HG03460 (cell line): ENCODE data around the gene ANO4.

Experiments
- ATAC-seq: cut with Tn5 transposase; IDR thresholded peaks from one replicate; pipeline ENCODE4 v1.9.1; 2021; ENCODE audit not compliant: unreplicated experiment

Gene ANO4

DNA sequence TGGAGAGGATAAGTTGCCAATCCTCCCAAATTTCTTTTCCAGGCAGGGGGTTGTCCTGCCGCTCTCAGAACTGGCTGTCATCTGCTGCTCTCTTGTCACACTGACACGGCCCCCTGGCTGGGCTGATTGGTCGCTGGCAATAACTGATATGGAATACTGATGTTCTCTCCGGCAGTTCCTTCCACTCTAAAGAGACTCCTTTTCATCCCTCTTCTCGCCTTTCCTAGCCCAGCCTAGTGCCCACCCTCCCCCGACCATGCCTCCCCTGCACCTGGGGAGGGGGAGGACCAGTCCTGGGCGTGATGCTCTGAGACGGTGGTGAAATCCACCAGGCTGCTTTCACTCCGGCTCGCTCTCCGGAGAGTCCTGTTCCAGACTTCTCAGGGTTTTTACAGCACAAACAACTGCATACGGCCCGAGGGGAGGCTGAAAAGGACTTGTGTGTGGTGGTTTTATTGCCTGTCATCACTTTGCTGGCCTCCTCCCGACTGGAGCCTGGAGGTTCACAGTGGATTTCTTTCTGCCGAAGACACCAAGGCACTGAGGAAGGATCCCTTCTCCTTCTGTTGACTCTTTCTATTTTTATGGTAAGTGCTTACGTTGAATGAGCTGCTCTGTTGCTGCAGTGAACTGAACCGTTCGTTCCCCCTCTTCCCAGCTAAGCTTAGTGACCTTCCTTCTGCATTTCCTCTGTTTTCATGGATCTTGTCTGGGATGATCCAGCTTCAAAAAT, at the start of gene ANO4:
ANO4 (plus strand) TSS at position 336 of the 733 bp plus-strand sequence. CDS start 107,010 bp downstream, outside the sequence.
- no peak for ATAC-seq

GRCh38 chr12:100745378-100746071, 49.1 kb upstream of the ANO4 start:
- no peak for ATAC-seq

DNA sequence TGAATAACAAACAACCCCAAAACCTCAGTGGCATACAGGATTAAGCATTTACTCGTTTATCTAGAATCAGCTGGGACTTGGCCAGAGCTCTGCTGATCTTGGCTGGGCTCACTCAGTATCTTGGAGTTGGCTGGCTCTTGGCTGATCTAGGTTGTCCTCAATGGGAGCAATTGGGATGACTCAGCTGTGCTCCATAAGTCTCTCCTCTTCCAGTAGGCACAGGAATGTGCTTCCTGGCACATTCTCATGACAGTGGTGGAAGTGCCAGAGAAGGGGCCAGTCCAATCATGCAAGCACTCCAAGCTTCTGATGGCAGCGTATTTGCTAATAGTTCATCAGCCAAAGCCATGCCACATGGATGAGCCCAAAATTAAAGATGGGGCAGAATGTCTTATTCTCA, 41.7 kb upstream of the ANO4 start:
- no peak for ATAC-seq

- ATAC-seq: no peak
Measured at GRCh38 chr12:100753837-100754236, 40.7 kb upstream of the ANO4 start.

DNA sequence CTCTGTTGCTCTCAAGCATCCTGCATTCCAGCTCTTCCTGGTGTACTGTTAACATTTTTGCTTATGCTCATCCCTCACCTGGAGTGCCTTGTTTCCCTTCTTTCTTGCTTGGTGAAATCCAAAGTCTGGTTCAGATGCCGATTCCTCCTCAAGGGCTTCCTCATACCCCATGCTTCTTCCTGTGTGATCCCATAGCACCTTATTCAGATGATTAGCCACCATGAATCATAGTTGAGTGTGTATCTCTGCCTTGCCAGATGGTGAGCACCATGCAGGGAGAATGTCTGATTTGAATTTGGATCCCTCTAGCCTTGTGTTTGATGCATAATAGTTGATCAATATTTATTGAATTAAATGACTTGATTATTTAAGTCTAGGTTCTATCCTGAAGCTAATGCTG, 39.4 kb upstream of the ANO4 start:
- ATAC-seq: no peak

DNA sequence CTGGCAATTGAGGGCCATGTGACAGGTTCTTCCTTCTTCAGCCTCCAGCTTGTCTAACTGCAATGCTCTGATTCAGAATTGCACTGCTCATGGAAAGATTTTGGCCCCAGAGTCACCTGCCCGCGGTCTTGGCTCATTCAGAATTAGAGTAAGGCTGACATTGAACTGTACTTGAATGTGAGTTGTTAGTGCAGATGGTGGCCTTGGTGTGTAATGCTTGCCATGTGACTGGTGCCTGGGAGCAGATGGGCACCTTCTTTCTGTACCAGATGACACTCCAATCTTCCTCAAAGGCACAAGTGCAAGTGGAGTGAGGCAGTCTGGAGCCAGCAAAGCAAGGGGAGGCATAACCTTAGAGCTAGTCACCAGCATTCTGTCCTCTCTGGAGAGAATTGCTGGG, 36.5 kb upstream of the ANO4 start:
- no peak for ATAC-seq

DNA sequence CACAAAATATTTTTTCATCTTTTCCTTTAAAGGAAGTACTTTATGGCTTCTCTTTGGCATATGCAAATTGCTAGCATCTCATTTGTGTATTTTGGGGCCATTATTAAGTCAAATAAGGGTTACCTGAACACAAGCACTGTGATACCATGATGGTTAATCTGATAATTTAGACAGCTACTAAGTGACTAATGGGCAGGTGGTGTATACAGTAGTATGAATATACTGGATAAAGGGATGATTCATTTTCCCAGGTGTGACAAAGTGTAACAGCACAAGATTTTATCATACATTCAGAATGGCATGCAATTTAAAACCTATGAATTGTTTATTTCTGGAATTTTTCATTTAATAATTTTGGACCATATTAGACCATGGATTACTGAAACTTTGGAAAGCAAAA, 27.2 kb upstream of the ANO4 start:
- no peak for ATAC-seq

DNA sequence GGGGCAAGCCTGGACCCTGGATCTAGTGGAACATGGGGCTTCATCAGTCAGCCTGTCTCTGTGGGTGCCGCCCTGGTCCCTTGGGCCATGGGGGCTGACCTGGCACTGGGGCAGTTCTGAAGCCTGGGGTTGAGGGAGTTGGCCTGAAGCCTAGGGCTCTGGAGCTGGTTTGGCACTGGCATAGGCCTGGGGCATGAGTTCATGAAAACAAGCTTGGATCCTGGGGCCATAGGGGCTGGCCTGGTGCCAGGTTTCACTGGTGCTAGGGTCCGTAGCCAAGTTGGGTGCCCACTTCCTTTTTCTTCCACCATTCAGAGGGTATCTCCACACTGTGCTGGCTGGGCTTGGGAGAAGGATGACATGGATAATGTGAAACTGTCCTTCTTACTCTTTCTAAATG, 26.6 kb upstream of the ANO4 start:
- no peak for ATAC-seq

- ATAC-seq: no peak
Measured at GRCh38 chr12:100778967-100779590, 15.5 kb upstream of the ANO4 start.

- no peak for ATAC-seq
Measured at GRCh38 chr12:100789146-100789545, 5.4 kb upstream of the ANO4 start.

DNA sequence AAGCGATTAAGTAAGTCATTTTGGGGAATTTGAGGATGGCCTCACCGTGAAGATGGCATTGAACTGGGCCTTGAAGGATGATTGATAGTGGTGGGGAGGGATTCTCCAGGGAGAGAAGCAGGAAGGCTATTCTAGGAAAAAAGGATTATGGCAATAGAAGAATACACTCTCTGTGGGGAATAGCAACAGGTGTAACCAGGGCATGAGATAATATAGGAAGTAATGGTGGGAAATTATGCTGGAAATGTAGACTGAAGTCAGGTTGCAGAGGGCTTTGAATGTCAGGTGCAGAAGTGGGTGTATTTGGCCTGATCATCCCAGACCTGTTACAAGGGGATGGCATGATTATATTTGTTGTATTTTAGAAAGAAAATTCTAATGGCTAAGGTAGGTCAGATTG, 4.6 kb upstream of the ANO4 start:
- no peak for ATAC-seq

DNA sequence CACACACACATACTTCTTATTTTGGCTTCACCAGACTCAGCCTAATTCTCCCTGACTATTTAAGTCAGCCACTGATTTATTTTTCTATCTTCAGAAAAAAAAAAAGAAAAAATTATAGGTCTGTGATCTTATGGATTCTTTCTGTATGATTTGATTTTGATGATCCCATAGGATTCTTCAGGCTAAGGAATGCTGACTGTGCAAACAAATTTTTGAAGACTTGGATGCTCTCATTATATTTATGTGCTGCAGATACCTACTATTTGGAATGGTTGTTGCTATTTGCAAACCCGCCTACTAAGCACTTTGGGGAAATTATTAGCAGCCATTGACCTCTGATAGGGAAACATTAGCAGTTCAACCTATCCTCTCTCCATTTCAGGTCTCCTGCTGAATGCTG, 4.0 kb upstream of the ANO4 start:
- ATAC-seq: no peak

- no peak for ATAC-seq
Measured at GRCh38 chr12:100793182-100793581, 1.4 kb upstream of the ANO4 start.

GRCh38 chr12:100795174-100795799, 711 bp downstream of the ANO4 start:
- ATAC-seq: no peak

- no peak for ATAC-seq
Measured at GRCh38 chr12:100795800-100796179, 1.2 kb downstream of the ANO4 start.

DNA sequence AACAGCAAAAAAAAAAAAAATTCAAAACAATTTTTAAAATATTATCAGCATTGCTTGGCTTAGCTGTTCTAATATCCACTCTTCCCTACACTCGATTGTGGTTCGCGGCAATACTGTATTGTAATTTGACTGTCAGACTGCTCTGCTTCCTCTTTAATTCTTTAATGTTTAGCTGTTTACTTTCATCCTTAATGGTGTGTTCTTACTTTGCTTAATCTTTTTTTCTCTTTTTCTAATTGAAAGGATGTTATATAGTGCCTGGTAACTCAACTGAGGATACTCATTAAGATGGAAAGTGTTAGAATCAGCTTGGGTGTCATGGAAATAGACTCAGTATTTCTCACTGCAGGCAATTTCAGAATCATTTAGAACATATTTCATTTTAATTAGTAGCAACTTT, 2.0 kb downstream of the ANO4 start:
- no peak for ATAC-seq

GRCh38 chr12:100797246-100797645, 2.7 kb downstream of the ANO4 start:
- no peak for ATAC-seq

- no peak for ATAC-seq
Measured at GRCh38 chr12:100797786-100798185, 3.2 kb downstream of the ANO4 start.

GRCh38 chr12:100798286-100799160, 3.9 kb downstream of the ANO4 start:
- ATAC-seq: no peak

GRCh38 chr12:100799770-100800169, 5.2 kb downstream of the ANO4 start:
- ATAC-seq: no peak

GRCh38 chr12:100800723-100801122, 6.1 kb downstream of the ANO4 start:
- ATAC-seq: no peak
